Urinary bladder (tissue), 4 donors: ENCODE measurements around the gene CISD3. TPM values are rescaled to one million over a fixed set of nuclear protein-coding genes. Genes with fewer than 3 reads are reported as not detected.
A peak's percentile ranks its signal among the peaks of the same experiment; 100 is the strongest.

Experiments
- DNase-seq: peaks from one replicate; pipeline ENCODE4 v3.0.0-alpha.2; 2015; ENCODE audit errors: extremely low spot score
- H3K27ac ChIP-seq: one replicate; pipeline ENCODE4 v1.5.1; 2013; ENCODE audit warnings: low read depth, mild to moderate bottlenecking, moderate library complexity
- H3K36me3 ChIP-seq: one replicate; pipeline ENCODE4 v1.6.1; 2013; ENCODE audit warnings: mild to moderate bottlenecking, moderate library complexity; ENCODE audit not compliant: insufficient read depth
- H3K4me1 ChIP-seq: one replicate; pipeline ENCODE4 v1.6.1; 2013; ENCODE audit warnings: mild to moderate bottlenecking, moderate library complexity; ENCODE audit not compliant: insufficient read depth
- H3K4me3 ChIP-seq: one replicate; pipeline ENCODE4 v1.5.1; 2013; ENCODE audit warnings: low read depth, low read length
- WGBS: extraction: QIAGEN DNeasy Blood & Tissue Kit; methylation state at CpG from one replicate; pipeline ENCODE4 v1.1.7; 2013; 5-methylcytosine and 5-hydroxymethylcytosine counted together
- polyA plus RNA-seq: library from polyadenylated mRNA; stranded (reverse); fragments of 200-250 nt; gene quantifications from one replicate; pipeline ENCODE4 v1.2.3, GENCODE V29; 2013
- total RNA-seq: library from RNA; depleted of rRNA; stranded (reverse); fragments of >200 nt; gene quantifications from one replicate; pipeline ENCODE4 v1.2.3, GENCODE V29; 2014
- donor health status: healthy with polysubstance abuse.
- donor health status: healthy.

CISD3 gene
- total and polyA plus RNA-seq, 2 donors = 1.6 to 40.6 TPM

DNA sequence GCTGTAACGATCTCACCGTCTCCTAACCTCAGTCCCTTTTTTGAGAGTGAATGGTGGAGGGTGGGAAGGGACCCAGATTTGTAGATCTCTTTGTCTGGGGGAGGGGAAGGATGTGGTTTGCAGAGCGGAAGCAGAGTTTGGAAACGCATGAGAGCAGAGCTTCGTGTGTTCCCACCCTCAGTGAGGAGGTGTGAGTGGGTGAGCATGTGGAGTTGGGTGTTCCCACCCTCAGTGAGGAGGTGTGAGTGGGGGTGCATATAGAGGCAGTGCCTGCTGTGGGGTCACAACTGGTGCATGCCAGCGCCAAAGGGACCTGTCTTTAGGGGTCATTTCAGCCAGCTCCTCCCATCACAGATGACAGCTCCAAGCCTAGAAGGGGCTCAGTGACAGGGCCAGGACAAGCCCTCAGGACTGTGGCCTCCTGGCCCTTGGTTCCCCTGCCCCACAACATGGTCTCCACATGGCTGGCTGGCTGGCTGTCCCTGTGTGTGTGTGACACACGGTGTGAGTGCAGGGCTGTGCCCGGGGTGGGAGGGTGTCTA lies 1.8 kb upstream of the CISD3 start:
- no peaks in the 10 kb centered on the region for H3K36me3 ChIP-seq
- DNase-seq = no peak
- no peak overlapping the region for H3K4me3 ChIP-seq
- no peak overlapping the region for H3K27ac ChIP-seq
- WGBS = 78% methylated on average over 8 of the region's 8 CpGs
- no peaks in the 10 kb centered on the region for H3K4me1 ChIP-seq

- WGBS = 20% methylated on average over 14 of the region's 14 CpGs
- no peaks in the 10 kb centered on the region for H3K4me1 ChIP-seq
- DNase-seq = no peak
These were observed 714 bp upstream of the CISD3 start for GRCh38 chr17:38729368-38729885.

DNA sequence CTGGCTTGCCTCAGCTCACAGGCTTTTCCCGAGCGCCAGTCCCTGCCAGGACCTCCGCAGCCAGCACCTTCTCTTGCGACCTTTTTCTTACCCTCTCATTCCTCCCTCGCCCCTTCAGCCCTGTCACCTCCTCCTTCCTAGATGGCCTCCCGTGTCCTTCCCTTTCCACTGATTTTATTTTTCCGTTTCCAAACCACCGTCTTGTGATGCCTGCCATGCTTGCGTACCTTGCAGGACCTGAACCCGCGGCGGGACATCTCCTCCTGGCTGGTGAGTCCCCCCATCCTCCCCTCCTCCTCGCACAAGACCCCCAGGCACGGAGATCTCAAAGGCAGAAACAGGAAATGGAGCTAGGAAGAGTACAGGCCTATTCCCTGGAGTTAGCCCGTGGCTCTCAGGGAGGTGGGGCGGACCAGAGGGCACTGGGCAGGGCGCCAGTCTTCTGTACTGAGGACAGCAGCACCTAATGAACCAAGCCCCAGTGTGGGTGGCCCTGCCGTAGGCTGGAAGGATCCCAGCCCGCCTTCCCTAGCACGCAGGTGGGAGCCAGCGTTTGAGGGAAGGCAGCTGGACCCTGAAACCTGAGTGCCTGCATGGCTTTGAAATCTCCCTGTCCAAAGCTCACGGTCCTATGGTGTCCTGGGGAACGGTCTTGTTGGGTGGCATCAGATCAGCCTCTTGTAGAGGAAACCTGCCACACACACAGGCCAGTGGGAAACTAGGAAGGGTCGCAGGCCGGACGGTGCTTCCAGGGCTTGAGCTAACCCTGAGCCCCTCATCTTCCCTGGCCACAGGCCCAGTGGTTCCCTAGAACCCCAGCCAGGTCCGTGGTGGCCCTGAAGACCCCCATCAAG lies 612 bp downstream of the CISD3 start:
- H3K36me3 ChIP-seq = no peaks in the 10 kb centered on the region
- 14% methylated on average over 27 of the region's 27 CpGs for WGBS
- H3K4me3 ChIP-seq = peak overlapping the region; percentile 62
- DNase-seq = no peak
- H3K4me1 ChIP-seq = no peaks in the 10 kb centered on the region
- peak overlapping the region; percentile 93 for H3K27ac ChIP-seq

More at GRCh38 chr17:38729368-38729885, 714 bp upstream of the CISD3 start:
- H3K36me3 ChIP-seq = no peaks in the 10 kb centered on the region
- H3K4me3 ChIP-seq = peak overlapping the region; percentile 62
- peak overlapping the region; percentile 89 for H3K27ac ChIP-seq

- no peak overlapping the region for H3K4me3 ChIP-seq
- H3K4me1 ChIP-seq = no peaks in the 10 kb centered on the region
- peak overlapping the region; percentile 31 for H3K27ac ChIP-seq
- H3K36me3 ChIP-seq = no peaks in the 10 kb centered on the region
- 73% methylated on average over 8 of the region's 8 CpGs for WGBS
- DNase-seq = no peak
These were observed 1.6 kb downstream of the CISD3 start for GRCh38 chr17:38731526-38732294.

- no peaks in the 10 kb centered on the region for H3K4me1 ChIP-seq
- WGBS = 71% methylated on average over 7 of the region's 7 CpGs
- no peak for DNase-seq
- H3K4me3 ChIP-seq = no peak overlapping the region
- H3K36me3 ChIP-seq = no peaks in the 10 kb centered on the region
- H3K27ac ChIP-seq = no peak overlapping the region
These were observed 2.5 kb downstream of the CISD3 start for GRCh38 chr17:38732376-38733281.

DNA sequence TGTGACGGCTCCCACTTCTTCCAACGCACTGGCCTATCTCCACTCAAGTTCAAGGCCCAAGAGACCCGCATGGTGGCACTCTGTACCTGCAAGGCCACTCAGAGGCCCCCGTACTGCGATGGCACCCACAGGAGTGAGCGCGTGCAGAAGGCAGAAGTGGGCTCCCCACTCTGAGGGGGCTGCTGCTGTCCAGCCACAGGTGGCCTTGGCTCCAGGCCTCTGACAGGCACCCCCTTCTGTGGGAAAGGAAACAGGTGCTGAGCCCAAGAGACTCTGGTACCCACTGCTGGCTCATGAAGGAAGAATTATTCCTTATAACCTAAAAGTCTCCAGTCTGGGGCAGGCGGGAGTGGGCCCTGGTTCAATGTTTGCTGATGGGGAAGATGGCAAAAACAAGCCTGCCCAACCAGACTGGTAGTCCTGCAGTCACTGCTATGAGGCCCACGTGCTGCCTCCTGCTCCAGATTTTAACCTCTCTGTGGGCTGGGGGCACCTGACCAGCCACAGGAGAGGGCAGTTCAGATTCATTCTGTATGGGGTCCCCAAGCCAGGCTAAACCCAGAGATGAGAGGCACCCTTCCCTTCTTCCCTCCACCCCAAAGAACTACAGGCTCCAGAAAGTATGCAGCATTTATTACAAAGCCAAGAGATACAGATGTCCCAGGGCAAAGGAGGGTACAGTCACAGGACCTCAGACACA lies 3.3 kb downstream of the CISD3 start:
- DNase-seq = no peak
- WGBS = 80% methylated on average over 9 of the region's 9 CpGs
- H3K36me3 ChIP-seq = no peaks in the 10 kb centered on the region
- H3K4me1 ChIP-seq = no peaks in the 10 kb centered on the region
- no peak overlapping the region for H3K27ac ChIP-seq
- H3K4me3 ChIP-seq = no peak overlapping the region

DNA sequence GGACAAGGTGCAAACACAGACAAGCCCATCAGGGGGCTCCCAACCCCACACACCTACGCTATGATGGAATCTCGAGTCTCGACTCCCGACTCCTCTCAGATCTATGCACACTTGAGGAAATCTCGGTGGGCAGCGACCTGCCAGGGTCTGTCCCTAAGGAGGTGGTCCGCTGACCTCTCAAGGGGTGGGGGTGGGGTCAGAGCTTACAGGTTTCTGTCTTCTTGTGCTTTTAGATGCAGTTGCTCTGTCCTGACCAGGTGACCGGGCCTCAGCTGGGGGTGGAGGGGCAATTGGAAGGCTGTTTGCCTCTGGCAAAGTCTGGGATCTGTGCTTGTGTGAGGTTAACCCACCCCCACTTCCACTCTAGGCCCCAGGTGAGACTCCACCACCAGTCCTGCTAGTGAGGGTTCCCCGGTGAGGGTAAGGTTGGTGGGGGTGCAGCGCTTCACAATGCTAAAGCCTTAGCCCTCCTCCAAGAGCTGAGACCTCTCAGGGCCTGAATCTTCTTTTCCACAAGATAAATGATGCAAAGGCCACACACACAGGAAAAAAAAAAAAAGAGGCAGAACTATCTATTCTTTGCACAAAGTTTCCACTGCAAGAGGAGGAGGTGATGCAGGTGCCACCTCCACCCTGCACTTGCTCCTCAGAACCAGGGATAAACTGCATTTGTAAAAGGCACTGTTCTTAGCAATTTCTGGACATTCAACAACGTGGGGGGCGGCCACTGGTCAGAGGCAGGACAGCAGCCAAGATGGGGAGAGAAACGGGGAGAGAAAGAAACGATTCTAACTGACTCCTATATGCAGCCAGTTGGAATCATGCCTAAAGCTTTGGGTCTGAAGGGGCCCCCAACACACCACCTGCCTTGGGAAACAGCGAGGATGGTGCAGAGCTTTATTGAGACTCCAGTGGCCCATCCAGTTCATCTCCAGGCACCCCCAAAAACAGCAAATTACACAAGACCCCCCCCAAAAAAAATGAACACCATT lies 4.1 kb downstream of the CISD3 start:
- H3K36me3 ChIP-seq = no peaks in the 10 kb centered on the region
- H3K27ac ChIP-seq = no peak overlapping the region
- H3K4me1 ChIP-seq = no peaks in the 10 kb centered on the region
- WGBS = 60% methylated on average over 15 of the region's 15 CpGs
- no peak overlapping the region for H3K4me3 ChIP-seq
- DNase-seq = no peak

GRCh38 chr17:38735161-38735997 lies 5.2 kb downstream of the CISD3 start:
- DNase-seq = no peak

DNA sequence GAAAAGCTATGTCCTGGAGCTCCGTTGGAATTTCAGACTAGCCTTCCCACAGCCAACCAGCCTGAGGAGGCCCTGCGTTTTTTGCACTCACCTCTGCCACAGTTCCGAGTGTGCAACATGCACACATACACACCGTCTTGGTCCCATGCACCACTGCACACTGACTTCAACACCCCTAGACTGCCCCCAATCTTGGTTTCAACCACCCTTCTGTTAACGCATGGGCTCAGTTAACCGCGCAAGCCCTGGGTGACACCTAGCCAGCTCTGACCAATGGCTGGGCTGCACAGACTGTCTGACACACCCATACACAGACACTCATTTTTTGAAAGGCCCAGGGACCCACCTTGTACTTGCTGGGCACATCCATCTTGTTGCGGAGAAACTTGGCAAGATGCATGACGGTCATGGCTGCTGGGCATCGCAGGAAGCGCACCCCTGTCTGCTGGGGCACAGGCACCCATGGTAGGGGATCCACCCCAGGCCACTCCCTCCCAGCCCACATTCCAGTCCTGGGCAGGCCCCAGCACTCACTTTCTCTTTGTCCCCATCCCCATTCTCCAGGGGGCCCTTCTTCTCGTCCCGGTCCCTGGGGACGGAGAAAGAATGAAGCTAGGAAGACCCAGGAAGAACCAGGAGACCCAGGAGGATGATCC lies 8.0 kb downstream of the CISD3 start:
- Histone ChIP-seq H3K36me3 (no peaks in the 10 kb centered on the region), H3K4me1 (no peaks in the 10 kb centered on the region), H3K4me3 (no peak overlapping the region), H3K27ac (no peak overlapping the region)
- 89% methylated on average over 14 of the region's 14 CpGs for WGBS
- no peak for DNase-seq

More at GRCh38 chr17:38735161-38735997, 5.2 kb downstream of the CISD3 start:
- Histone ChIP-seq H3K27ac (no peak overlapping the region), H3K4me3 (no peak overlapping the region), H3K36me3 (no peaks in the 10 kb centered on the region), H3K4me1 (no peaks in the 10 kb centered on the region)
- 48% methylated on average over 23 of the region's 23 CpGs for WGBS

DNA sequence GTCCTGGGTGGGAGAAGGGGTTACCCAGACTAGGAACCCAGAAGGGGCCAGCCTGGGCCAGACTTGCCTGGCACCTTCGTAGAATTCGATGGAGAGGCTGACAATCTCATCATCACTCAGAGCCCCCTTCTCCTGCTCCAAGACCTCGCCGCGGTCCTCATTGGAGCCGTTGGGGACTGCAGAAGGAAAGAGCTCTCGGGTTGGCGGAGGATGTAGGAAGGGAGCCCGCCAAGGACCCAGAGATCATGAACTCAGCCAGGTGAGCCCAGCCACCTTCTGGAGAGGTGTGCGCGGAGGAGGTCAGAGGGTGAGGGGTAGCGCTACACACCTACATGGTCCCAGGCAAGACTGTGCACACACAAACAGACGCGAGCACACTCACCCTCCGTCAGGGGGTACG lies 8.5 kb downstream of the CISD3 start:
- Histone ChIP-seq H3K4me3 (no peak overlapping the region), H3K27ac (no peak overlapping the region), H3K4me1 (no peaks in the 10 kb centered on the region), H3K36me3 (no peaks in the 10 kb centered on the region)
- 96% methylated on average over 16 of the region's 16 CpGs for WGBS
- no peak for DNase-seq

DNA sequence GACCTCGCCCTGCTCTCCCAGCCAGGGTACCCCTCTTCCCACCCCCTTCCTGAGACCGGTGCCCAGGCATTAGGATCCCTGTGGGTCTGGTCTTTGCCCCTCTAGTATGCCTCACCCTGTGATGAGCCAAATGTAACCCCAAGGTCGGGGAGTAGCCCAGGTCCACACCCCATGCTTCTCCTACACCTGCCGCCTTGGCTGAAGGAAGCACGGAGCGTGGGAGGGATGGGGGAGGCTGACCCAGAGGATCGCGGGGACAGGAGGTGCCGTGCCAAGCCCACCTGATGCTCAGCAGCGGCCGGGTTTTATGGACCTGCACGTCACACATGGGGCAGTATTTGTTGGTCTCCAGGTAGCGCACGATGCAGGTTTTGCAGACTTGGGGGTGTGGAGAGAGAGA lies 9.2 kb downstream of the CISD3 start:
- Histone ChIP-seq H3K4me1 (no peaks in the 10 kb centered on the region), H3K27ac (no peak overlapping the region), H3K36me3 (no peaks in the 10 kb centered on the region), H3K4me3 (no peak overlapping the region)
- DNase-seq = no peak
- 88% methylated on average over 14 of the region's 14 CpGs for whole genome bisulfite sequencing
